Measurements from ENCODE around the gene EFNA3. TPM values are rescaled to one million over a fixed set of nuclear protein-coding genes. Genes with fewer than 3 reads are reported as not detected.
A peak's percentile ranks its signal among the peaks of the same experiment; 100 is the strongest.

EFNA3 gene
- total and polyA plus RNA-seq, 2 of the 4 experiments (the other 2 are of a cell fraction) = 0.72 to 1.6 TPM

DNA sequence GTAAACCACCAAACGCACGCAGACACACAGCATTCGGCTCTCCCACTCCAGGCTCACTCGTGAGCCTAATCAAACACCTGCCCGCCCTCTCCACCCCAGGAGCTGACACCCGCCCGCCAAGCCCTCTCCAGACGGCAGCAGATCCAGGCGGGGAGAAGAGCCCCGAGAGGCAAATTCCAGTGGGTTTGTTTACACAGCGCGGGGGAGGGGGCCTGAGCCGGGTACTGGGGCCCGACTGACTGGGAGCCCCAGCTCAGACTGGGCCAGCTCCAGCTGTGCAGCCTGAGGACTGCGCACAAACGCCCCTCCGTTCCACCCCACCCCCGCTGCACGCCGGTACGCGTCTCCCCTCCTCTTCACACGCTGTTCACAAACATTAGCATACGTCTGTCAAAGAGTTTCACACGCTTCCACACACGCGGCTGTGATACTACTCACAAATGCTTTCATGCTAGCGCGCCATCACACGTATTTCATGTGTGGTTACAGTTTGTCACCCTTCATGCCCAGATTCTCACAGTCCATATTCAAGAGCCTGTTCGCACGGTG lies 48.0 kb downstream of the EFNA3 start:
- no peak overlapping the region for H2AK9ac ChIP-seq (replicated peaks; ENCODE audit: low read depth, low read length, poor library complexity)
- DNase-seq (peak; percentile 27), ATAC-seq (ENCODE audit: low read depth) (peak; percentile 18)
- BruUV-seq (replicated peaks) = no TSS peak
- no peak overlapping the region for H3K4ac ChIP-seq (ENCODE audit: low read depth, low read length)
- dilution Hi-C loops (cut with HindIII; ENCODE audit: low sequenced_read_pairs, unreplicated experiment) = no loop called here
- ChIA-PET POLR2A (ENCODE audit: unreplicated experiment) (no interaction called here), CTCF (interaction anchor here (0.6 to 0.8 kb wide), 2 partner anchors 11 to 763 kb away, joined by 3 read pairs; no protein-coding TSS in a partner anchor)
- H4K5ac ChIP-seq (ENCODE audit: low read depth, low read length) = no peak overlapping the region
- peaks cover 22% of the 10 kb centered on the region for H3K4me1 ChIP-seq (ENCODE audit: control insufficient read depth, insufficient read depth, low read length)
- no peak overlapping the region for H4K91ac ChIP-seq (ENCODE audit: insufficient read depth, low read depth, low read length)
- H3K9me1 ChIP-seq (ENCODE audit: insufficient read depth, low read length) = peaks cover 8% of the 10 kb centered on the region; the same call in 1 of the 2 replicates
- H2BK20ac ChIP-seq (ENCODE audit: low read depth, low read length) = no peak overlapping the region
- H2BK5ac ChIP-seq (ENCODE audit: low read depth, low read length, poor library complexity, severe bottlenecking) = no peak overlapping the region
- no peak overlapping the region for H3K18ac ChIP-seq (ENCODE audit: low read depth, low read length)
- H3K27me3 ChIP-seq (ENCODE audit: control insufficient read depth, insufficient read depth, low read length) = peaks cover 47% of the 10 kb centered on the region
- no peak overlapping the region for H3K14ac ChIP-seq (replicated peaks; ENCODE audit: low read depth, low read length)
- H3K27ac ChIP-seq (ENCODE audit: insufficient read depth, low read length) = no peak overlapping the region
- intact Hi-C loops (cut with micrococcal nuclease) = loop anchor here (5.0 kb wide), 1 partner anchor 34 kb away; no protein-coding TSS in a partner anchor
- peak overlapping the region; percentile 94 for H3K4me2 ChIP-seq (ENCODE audit: low read depth, low read length)
- in situ Hi-C loops (cut with MboI; ENCODE audit: low sequenced_read_pairs) = no loop called here
- no peak overlapping the region for H2BK15ac ChIP-seq (ENCODE audit: low read depth, low read length)
- peaks cover 2% of the 10 kb centered on the region for H4K20me1 ChIP-seq (ENCODE audit: insufficient read depth, low read length)
- no peaks in the 10 kb centered on the region for H3K79me1 ChIP-seq (ENCODE audit: low read depth in 1 of 2, low read length in 2 of 2)
- H2BK120ac ChIP-seq (ENCODE audit: low read depth, low read length) = no peak overlapping the region
- no peak overlapping the region for H3K9ac ChIP-seq (ENCODE audit: low read depth, low read length)
- H3K4me3 ChIP-seq (ENCODE audit: insufficient read depth, low read depth, low read length) = peak overlapping the region; percentile 47; the same call in 1 of the 2 replicates
- H2AFZ ChIP-seq (replicated peaks; ENCODE audit: low read length, poor library complexity) = peak overlapping the region; percentile 68
- H2AK5ac ChIP-seq (ENCODE audit: low read depth, low read length) = no peak overlapping the region
- no peaks in the 10 kb centered on the region for H3K9me3 ChIP-seq (ENCODE audit: control insufficient read depth, insufficient read depth, low read length)
- H3K36me3 ChIP-seq (ENCODE audit: control insufficient read depth, insufficient read depth, low read length) = no peaks in the 10 kb centered on the region
- 6% methylated on average over 12 of the region's 32 CpGs; no CpG with 5 or more reads in 1 of the 2 experiments for WGBS, 2 experiments (ENCODE audit: extremely low coverage in 2 of 2, insufficient read length in 1 of 2)
- H3K23ac ChIP-seq (ENCODE audit: low read depth, low read length) = peak overlapping the region; percentile 53; the same call in 1 of the 2 replicates
- no peak overlapping the region for H3K56ac ChIP-seq (ENCODE audit: extremely low read depth, insufficient read depth, low read length)
- no peak for TF ChIP-seq RCOR1 (IDR thresholded peaks at IDR 0.05; ENCODE audit: insufficient replicate concordance, low read length)
- TF ChIP-seq BHLHE40 (IDR thresholded peaks at IDR 0.05; ENCODE audit: low read depth, low read length) = no peak
- no peak for TF ChIP-seq SMC3 (IDR thresholded peaks at IDR 0.05; ENCODE audit: low read depth, low read length)
- no peak for TF ChIP-seq POLR2A (IDR thresholded peaks at IDR 0.05; ENCODE audit: low read depth, low read length)
- no peak for TF ChIP-seq MXI1 (IDR thresholded peaks at IDR 0.05; ENCODE audit: borderline replicate concordance, low read depth, low read length)
- TF ChIP-seq CHD1 (IDR thresholded peaks at IDR 0.05; ENCODE audit: low read depth, low read length) = no peak
- no peak for TF ChIP-seq NFE2L2 (IDR thresholded peaks at IDR 0.05; ENCODE audit: low read depth, low read length)
- TF ChIP-seq, protein P1, sequence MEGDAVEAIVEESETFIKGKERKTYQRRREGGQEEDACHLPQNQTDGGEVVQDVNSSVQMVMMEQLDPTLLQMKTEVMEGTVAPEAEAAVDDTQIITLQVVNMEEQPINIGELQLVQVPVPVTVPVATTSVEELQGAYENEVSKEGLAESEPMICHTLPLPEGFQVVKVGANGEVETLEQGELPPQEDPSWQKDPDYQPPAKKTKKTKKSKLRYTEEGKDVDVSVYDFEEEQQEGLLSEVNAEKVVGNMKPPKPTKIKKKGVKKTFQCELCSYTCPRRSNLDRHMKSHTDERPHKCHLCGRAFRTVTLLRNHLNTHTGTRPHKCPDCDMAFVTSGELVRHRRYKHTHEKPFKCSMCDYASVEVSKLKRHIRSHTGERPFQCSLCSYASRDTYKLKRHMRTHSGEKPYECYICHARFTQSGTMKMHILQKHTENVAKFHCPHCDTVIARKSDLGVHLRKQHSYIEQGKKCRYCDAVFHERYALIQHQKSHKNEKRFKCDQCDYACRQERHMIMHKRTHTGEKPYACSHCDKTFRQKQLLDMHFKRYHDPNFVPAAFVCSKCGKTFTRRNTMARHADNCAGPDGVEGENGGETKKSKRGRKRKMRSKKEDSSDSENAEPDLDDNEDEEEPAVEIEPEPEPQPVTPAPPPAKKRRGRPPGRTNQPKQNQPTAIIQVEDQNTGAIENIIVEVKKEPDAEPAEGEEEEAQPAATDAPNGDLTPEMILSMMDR (conservative IDR thresholded peaks at IDR 0.05; ENCODE audit: low read depth, low read length) = no peak
- no peak for TF ChIP-seq RFX5 (IDR thresholded peaks at IDR 0.05; ENCODE audit: low read depth, low read length)
- no peak for TF ChIP-seq FOS (IDR thresholded peaks at IDR 0.05; ENCODE audit: low read depth, low read length)
- no peak for TF ChIP-seq CEBPB (IDR thresholded peaks at IDR 0.05; ENCODE audit: low read depth, low read length)
- TF ChIP-seq, protein P2, sequence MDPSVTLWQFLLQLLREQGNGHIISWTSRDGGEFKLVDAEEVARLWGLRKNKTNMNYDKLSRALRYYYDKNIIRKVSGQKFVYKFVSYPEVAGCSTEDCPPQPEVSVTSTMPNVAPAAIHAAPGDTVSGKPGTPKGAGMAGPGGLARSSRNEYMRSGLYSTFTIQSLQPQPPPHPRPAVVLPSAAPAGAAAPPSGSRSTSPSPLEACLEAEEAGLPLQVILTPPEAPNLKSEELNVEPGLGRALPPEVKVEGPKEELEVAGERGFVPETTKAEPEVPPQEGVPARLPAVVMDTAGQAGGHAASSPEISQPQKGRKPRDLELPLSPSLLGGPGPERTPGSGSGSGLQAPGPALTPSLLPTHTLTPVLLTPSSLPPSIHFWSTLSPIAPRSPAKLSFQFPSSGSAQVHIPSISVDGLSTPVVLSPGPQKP (IDR thresholded peaks at IDR 0.05; ENCODE audit: borderline replicate concordance, low read depth, low read length) = no peak
- TF ChIP-seq MAZ (IDR thresholded peaks at IDR 0.05; ENCODE audit: borderline replicate concordance, low read depth, low read length) = no peak
- no peak for TF ChIP-seq MAFK (IDR thresholded peaks at IDR 0.05; ENCODE audit: low read depth, low read length)
- H4K8ac ChIP-seq (ENCODE audit: low read depth in 2 of 2, low read length in 2 of 2) = no peak overlapping the region
